A673 (cell line): ENCODE measurements around the gene LPCAT2.

Experiments used
- EZH2 ChIP-seq: fragments of 200-600 bp; sonication (generic); IDR thresholded peaks from 2 replicates; pipeline ENCODE4 v1.6.1; 2017; ENCODE audit warnings: borderline replicate concordance, low read depth, mild to moderate bottlenecking, mixed read lengths, antibody characterized with exemption, low read length; ENCODE audit not compliant: poor library complexity, severe bottlenecking
- TF ChIP-seq, protein P1 (sequence below): fragments of 300-800, 200-600 bp; sonication (generic); conservative IDR thresholded peaks from 2 replicates; pipeline ENCODE4 v1.5.1; 2017; ENCODE audit warnings: low read depth, mild to moderate bottlenecking, antibody characterized with exemption, low read length, moderate library complexity, mixed read lengths

DNA sequence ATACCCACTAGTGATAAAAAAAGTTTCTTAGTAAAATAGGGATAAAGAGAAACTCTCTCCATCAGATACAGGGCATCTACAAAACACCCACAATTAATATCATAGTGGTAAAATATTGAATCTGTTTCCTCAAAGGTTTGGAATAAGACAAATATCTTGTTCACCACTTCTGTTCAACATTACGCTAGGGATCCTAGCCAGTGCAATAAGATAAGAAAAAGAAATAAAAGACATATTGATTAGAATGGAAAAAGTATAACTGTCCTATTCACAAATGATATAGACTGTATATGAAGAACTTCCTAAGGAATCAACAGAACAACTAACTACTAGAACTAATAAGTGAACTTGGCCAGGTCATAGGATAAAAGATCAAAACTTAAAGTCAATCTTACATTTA is 12.9 kb downstream of the LPCAT2 start:
- TF ChIP-seq EZH2: no peak
- TF ChIP-seq, protein P1, sequence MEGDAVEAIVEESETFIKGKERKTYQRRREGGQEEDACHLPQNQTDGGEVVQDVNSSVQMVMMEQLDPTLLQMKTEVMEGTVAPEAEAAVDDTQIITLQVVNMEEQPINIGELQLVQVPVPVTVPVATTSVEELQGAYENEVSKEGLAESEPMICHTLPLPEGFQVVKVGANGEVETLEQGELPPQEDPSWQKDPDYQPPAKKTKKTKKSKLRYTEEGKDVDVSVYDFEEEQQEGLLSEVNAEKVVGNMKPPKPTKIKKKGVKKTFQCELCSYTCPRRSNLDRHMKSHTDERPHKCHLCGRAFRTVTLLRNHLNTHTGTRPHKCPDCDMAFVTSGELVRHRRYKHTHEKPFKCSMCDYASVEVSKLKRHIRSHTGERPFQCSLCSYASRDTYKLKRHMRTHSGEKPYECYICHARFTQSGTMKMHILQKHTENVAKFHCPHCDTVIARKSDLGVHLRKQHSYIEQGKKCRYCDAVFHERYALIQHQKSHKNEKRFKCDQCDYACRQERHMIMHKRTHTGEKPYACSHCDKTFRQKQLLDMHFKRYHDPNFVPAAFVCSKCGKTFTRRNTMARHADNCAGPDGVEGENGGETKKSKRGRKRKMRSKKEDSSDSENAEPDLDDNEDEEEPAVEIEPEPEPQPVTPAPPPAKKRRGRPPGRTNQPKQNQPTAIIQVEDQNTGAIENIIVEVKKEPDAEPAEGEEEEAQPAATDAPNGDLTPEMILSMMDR: no peak
